ENCODE data around the gene TEX51.

GRCh38 chr2:126909781-126910180 lies 11.1 kb downstream of the TEX51 start:
- TF ChIP-seq, protein P1, sequence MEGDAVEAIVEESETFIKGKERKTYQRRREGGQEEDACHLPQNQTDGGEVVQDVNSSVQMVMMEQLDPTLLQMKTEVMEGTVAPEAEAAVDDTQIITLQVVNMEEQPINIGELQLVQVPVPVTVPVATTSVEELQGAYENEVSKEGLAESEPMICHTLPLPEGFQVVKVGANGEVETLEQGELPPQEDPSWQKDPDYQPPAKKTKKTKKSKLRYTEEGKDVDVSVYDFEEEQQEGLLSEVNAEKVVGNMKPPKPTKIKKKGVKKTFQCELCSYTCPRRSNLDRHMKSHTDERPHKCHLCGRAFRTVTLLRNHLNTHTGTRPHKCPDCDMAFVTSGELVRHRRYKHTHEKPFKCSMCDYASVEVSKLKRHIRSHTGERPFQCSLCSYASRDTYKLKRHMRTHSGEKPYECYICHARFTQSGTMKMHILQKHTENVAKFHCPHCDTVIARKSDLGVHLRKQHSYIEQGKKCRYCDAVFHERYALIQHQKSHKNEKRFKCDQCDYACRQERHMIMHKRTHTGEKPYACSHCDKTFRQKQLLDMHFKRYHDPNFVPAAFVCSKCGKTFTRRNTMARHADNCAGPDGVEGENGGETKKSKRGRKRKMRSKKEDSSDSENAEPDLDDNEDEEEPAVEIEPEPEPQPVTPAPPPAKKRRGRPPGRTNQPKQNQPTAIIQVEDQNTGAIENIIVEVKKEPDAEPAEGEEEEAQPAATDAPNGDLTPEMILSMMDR (IDR thresholded peaks at IDR 0.05; ENCODE audit: low read depth, low read length) = no peak
- no peak for TF ChIP-seq EZH2phosphoT487 (IDR thresholded peaks at IDR 0.05; ENCODE audit: low read depth)

Data from OCI-LY3 (cell line).